Pancreas (tissue), 10 donors: ENCODE data around the gene SVEP1. TPM values are rescaled to one million over a fixed set of nuclear protein-coding genes. Genes with fewer than 3 reads are reported as not detected.
A peak's percentile ranks its signal among the peaks of the same experiment; 100 is the strongest.

ENCODE experiments used
- ATAC-seq, 4 donors: fragments of 200-7000 bp; cut with Tn5 transposase; one replicate each; pipeline versions ENCODE4 v1.8.0 to v1.9.1; 2020; ENCODE audit warnings: mild to moderate bottlenecking in 4 of 4, moderate library complexity in 4 of 4
- DNase-seq, 6 donors: peaks; one replicate each; pipeline ENCODE4 v3.0.0-alpha.2; 2020
- FAIRE-seq: peaks from 2 replicates; lab custom pipeline; 2012; peaks lifted over from hg19 to GRCh38; lab: Jason Lieb, UNC
- H3K27ac ChIP-seq, 4 donors: fragments of 200-600 bp; sonication (generic); 1 replicate in 3 of 4; 2 replicates in 1 of 4; pipeline versions ENCODE4 v1.5.0 to v1.8.0; 2020
- H3K27me3 ChIP-seq, 4 donors: fragments of 200-600 bp; one replicate each; pipeline ENCODE4 v1.8.0; 2021
- H3K36me3 ChIP-seq, 3 donors: fragments of 200-600 bp; sonication (generic) in 1 of 3; one replicate each; pipeline versions ENCODE4 v1.5.0 to v1.8.0; 2020 to 2021
- H3K4me1 ChIP-seq, 3 donors: fragments of 200-600 bp; one replicate each; pipeline ENCODE4 v1.8.0; 2021
- H3K4me3 ChIP-seq, 4 donors: fragments of 200-600 bp; sonication (generic) in 2 of 4; one replicate each; pipeline versions ENCODE4 v1.5.0 to v1.8.0; 2020 to 2021
- H3K9me3 ChIP-seq, 4 donors: fragments of 200-600 bp; one replicate each; pipeline ENCODE4 v1.8.0; 2021
- WGBS, 2 donors: extraction: QIAGEN DNeasy Blood & Tissue Kit; methylation state at CpG; one replicate each; pipeline ENCODE4 v1.1.7; 2013; 5-methylcytosine and 5-hydroxymethylcytosine counted together
- intact Hi-C, 3 donors: fragments of 100-400 bp; cut with DNase I; formaldehyde crosslinking; loops; one replicate each; pipeline versions ENCODE4 v1.11.1 to v1.14.2; 2022
- polyA plus RNA-seq, 2 donors: library from polyadenylated mRNA; stranded (reverse); fragments of 200-250 nt; gene quantifications; one replicate each; pipeline ENCODE4 v1.2.3, GENCODE V29; 2013
- total RNA-seq, 6 donors: library from RNA; stranded (reverse); fragmentation: NEBNext Ultra II Directional in 4 of 6; extraction: Animal tissue kit (Norgen Biotek cat#: 25700) in 4 of 6; gene quantifications; one replicate each; pipeline versions ENCODE4 v1.2.1 to v1.2.4, GENCODE V29; 2021 to 2023
- TF ChIP-seq, protein P1 (sequence below), 4 donors: fragments of 200-600 bp; sonication (generic) in 3 of 4; IDR thresholded peaks; one replicate each; pipeline versions ENCODE4 v1.5.0 to v1.8.0; 2021; ENCODE audit warnings: antibody characterized with exemption in 4 of 4
- donor health status: healthy with polysubstance abuse.
- donor health status: DM: no; HTN: no; CAD: no; lungs with moderate emphysema.
- donor health status: DM: no; HTN: no; CAD: no.
- donor health status: control.
- donor health status: control.
- donor health status: Bipolar disorder and iron deficiency.
- donor health status: DM: yes; HTN: yes; CAD: no.
- donor health status: DM: no; HTN: no; CAD: no.
- donor health status: DM: no; HTN: no; CAD: no.
- donor health status: DM: yes; HTN: yes; CAD: no.

SVEP1 gene
- total and polyA plus RNA-seq, 8 donors: 0.96 to 12.8 (median 4.3) TPM

DNA sequence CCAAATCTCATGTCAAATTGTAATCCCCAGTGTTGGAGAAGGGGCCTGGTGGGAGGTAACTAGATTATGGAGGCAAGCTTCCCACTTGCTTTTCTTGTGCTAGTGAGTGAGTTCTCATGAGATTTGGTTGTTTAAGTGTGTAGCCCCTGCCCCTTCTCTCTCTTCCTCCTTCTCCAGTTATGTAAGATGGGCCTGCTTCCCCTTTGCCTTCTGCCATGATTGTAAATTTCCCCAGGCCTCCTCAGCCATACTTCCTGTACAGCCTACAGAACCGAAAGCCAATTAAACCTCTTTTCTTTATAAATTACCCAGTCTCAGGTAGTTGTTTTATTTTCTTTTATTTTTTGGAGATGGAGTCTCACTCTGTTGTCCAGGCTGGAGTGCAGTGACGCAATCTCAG lies 223.6 kb downstream of the SVEP1 start:
- FAIRE-seq (no peak), ATAC-seq (no peak), DNase-seq (no peak)
- TF ChIP-seq, protein P1, sequence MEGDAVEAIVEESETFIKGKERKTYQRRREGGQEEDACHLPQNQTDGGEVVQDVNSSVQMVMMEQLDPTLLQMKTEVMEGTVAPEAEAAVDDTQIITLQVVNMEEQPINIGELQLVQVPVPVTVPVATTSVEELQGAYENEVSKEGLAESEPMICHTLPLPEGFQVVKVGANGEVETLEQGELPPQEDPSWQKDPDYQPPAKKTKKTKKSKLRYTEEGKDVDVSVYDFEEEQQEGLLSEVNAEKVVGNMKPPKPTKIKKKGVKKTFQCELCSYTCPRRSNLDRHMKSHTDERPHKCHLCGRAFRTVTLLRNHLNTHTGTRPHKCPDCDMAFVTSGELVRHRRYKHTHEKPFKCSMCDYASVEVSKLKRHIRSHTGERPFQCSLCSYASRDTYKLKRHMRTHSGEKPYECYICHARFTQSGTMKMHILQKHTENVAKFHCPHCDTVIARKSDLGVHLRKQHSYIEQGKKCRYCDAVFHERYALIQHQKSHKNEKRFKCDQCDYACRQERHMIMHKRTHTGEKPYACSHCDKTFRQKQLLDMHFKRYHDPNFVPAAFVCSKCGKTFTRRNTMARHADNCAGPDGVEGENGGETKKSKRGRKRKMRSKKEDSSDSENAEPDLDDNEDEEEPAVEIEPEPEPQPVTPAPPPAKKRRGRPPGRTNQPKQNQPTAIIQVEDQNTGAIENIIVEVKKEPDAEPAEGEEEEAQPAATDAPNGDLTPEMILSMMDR (IDR thresholded peaks at IDR 0.05): no peak
- 79 to 89% methylated on average over 2 of the region's 2 CpGs for WGBS, 2 donors
- no peaks in the 10 kb centered on the region for H3K27me3 ChIP-seq
- H3K4me3 ChIP-seq: no peak overlapping the region
- H3K36me3 ChIP-seq: no peaks in the 10 kb centered on the region
- no peak overlapping the region for H3K27ac ChIP-seq
- intact Hi-C loops: no loop called here
- H3K9me3 ChIP-seq: no peaks in the 10 kb centered on the region
- no peaks in the 10 kb centered on the region for H3K4me1 ChIP-seq

DNA sequence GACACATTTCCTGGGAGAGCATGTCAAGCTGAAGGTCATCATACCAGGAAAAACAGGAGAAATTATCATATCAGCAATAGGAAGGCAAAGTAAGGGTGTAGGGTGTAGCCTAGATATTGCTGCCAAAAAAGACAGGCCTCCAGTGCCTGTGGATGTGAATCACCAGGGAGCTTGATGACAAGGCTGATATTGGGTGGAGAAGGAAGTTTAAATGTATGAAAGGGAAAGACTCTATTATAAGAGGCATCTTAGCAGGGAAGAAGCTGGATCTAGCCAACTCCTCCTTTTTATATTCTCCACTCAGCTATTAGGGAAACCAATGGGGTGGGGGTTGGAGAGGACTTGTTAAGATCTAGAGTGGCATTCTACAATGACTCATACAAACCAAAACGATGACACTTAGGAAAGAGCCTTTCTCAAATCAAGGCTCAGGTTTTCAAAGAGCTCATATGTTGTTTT lies 228.5 kb downstream of the SVEP1 start:
- intact Hi-C loops: no loop called here
- Histone ChIP-seq H3K4me1 (no peaks in the 10 kb centered on the region), H3K27me3 (no peaks in the 10 kb centered on the region), H3K27ac (no peak overlapping the region), H3K36me3 (no peaks in the 10 kb centered on the region), H3K4me3 (no peak overlapping the region), H3K9me3 (no peaks in the 10 kb centered on the region)
- WGBS, 2 donors: 44 to 87% methylated on average over 1 of the region's 1 CpG
- FAIRE-seq (no peak), ATAC-seq (peak in 2 of 4 donors; percentile 39 to 61), DNase-seq (no peak)
- TF ChIP-seq, protein P1 (IDR thresholded peaks at IDR 0.05): no peak

GRCh38 chr9:110346325-110346724 lies 233.2 kb downstream of the SVEP1 start:
- 32 to 46% methylated on average over 3 of the region's 3 CpGs for WGBS, 2 donors
- TF ChIP-seq, protein P1 (IDR thresholded peaks at IDR 0.05): no peak
- Histone ChIP-seq H3K4me3 (no peak overlapping the region), H3K4me1 (no peaks in the 10 kb centered on the region), H3K9me3 (no peaks in the 10 kb centered on the region), H3K27ac (no peak overlapping the region), H3K27me3 (no peaks in the 10 kb centered on the region), H3K36me3 (no peaks in the 10 kb centered on the region)
- no peak for FAIRE-seq
- intact Hi-C loops: no loop called here
- no peak for ATAC-seq
- no peak for DNase-seq

GRCh38 chr9:110344821-110345220 lies 234.7 kb downstream of the SVEP1 start:
- Histone ChIP-seq H3K27me3 (no peaks in the 10 kb centered on the region), H3K36me3 (no peaks in the 10 kb centered on the region), H3K27ac (no peak overlapping the region), H3K4me1 (no peaks in the 10 kb centered on the region), H3K4me3 (no peak overlapping the region), H3K9me3 (no peaks in the 10 kb centered on the region)
- TF ChIP-seq, protein P1 (IDR thresholded peaks at IDR 0.05): no peak
- DNase-seq (no peak), FAIRE-seq (no peak), ATAC-seq (no peak)
- intact Hi-C loops: no loop called here
- WGBS, 2 donors: 76 to 82% methylated on average over 6 of the region's 6 CpGs

DNA sequence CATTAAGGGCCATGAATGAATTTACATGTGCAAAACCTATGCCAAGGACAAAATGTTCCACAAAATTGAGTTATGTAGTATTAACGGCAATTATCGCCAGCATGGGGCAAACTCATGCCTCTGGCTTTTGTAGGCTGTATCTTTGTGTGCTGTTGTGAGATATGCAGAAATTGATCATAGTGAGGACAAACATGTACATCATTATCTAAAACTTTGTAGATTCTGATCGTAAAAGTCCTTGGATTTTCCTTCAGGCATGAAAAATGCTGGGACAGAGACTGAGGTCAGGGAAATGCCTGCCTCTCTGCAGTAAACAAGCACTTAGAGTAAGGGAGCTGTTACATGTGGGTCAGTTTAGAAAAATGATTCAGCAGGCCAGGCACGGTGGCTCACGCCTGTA lies 236.0 kb downstream of the SVEP1 start:
- intact Hi-C loops: no loop called here
- WGBS, 2 donors: 63 to 73% methylated on average over 5 of the region's 5 CpGs
- Histone ChIP-seq H3K9me3 (no peaks in the 10 kb centered on the region), H3K4me1 (no peaks in the 10 kb centered on the region), H3K27me3 (no peaks in the 10 kb centered on the region), H3K36me3 (no peaks in the 10 kb centered on the region), H3K4me3 (no peak overlapping the region), H3K27ac (no peak overlapping the region)
- DNase-seq: no peak
- FAIRE-seq: no peak
- ATAC-seq: no peak
- TF ChIP-seq, protein P1 (IDR thresholded peaks at IDR 0.05): no peak
